ENCODE results near the gene UNCX.

Gene UNCX

GRCh38 chr7:1235501-1236131 is 2.9 kb downstream of the UNCX start:
- no peak for DNase-seq
- H3K79me2 ChIP-seq (ENCODE audit: low read length) = no peaks in the 10 kb centered on the region
- no peaks in the 10 kb centered on the region for H3K4me1 ChIP-seq (ENCODE audit: low read length)
- no peaks in the 10 kb centered on the region for H3K9me2 ChIP-seq (replicated peaks; ENCODE audit: insufficient read depth, low read length)
- no peaks in the 10 kb centered on the region for H3F3A ChIP-seq (ENCODE audit: insufficient read depth, low read length)
- no peak overlapping the region for H2AFZ ChIP-seq (ENCODE audit: low read length)
- no peak overlapping the region for H3K27ac ChIP-seq (ENCODE audit: low read length)
- H3K27me3 ChIP-seq (replicated peaks; ENCODE audit: insufficient read depth, low read length) = peaks cover 67% of the 10 kb centered on the region
- H3K9ac ChIP-seq (ENCODE audit: low read length) = no peak overlapping the region
- no peaks in the 10 kb centered on the region for H3K36me3 ChIP-seq (replicated peaks; ENCODE audit: insufficient read depth, low read length)
- no peaks in the 10 kb centered on the region for H3K9me3 ChIP-seq (replicated peaks; ENCODE audit: insufficient read depth, low read length)
- no peak for TF ChIP-seq EZH2 (optimal IDR thresholded peaks at IDR 0.05; ENCODE audit: low read depth, low read length)
- no peak for TF ChIP-seq EZH2phosphoT487 (IDR thresholded peaks at IDR 0.05; ENCODE audit: low read length)
- no peak for TF ChIP-seq CTCF (IDR thresholded peaks at IDR 0.05; ENCODE audit: low read length)
- H3K4me3 ChIP-seq (ENCODE audit: low read length) = no peak overlapping the region
- no peak overlapping the region for H3K4me2 ChIP-seq (ENCODE audit: low read depth, low read length)
- H4K20me1 ChIP-seq (ENCODE audit: insufficient read depth, low read length) = no peaks in the 10 kb centered on the region

GRCh38 chr7:1236132-1236661 is 3.5 kb downstream of the UNCX start:
- no peak overlapping the region for H3K4me3 ChIP-seq (ENCODE audit: low read length)
- DNase-seq = no peak
- H2AFZ ChIP-seq (ENCODE audit: low read length) = no peak overlapping the region
- H3K9me3 ChIP-seq (replicated peaks; ENCODE audit: insufficient read depth, low read length) = no peaks in the 10 kb centered on the region
- H3F3A ChIP-seq (ENCODE audit: insufficient read depth, low read length) = no peaks in the 10 kb centered on the region
- TF ChIP-seq EZH2phosphoT487 (IDR thresholded peaks at IDR 0.05; ENCODE audit: low read length) = no peak
- no peak for TF ChIP-seq EZH2 (optimal IDR thresholded peaks at IDR 0.05; ENCODE audit: low read depth, low read length)
- TF ChIP-seq CTCF (IDR thresholded peaks at IDR 0.05; ENCODE audit: low read length) = no peak
- peaks cover 66% of the 10 kb centered on the region for H3K27me3 ChIP-seq (replicated peaks; ENCODE audit: insufficient read depth, low read length)
- no peaks in the 10 kb centered on the region for H3K4me1 ChIP-seq (ENCODE audit: low read length)
- no peaks in the 10 kb centered on the region for H3K36me3 ChIP-seq (replicated peaks; ENCODE audit: insufficient read depth, low read length)
- no peak overlapping the region for H3K9ac ChIP-seq (ENCODE audit: low read length)
- no peaks in the 10 kb centered on the region for H4K20me1 ChIP-seq (ENCODE audit: insufficient read depth, low read length)
- no peak overlapping the region for H3K27ac ChIP-seq (ENCODE audit: low read length)
- no peaks in the 10 kb centered on the region for H3K9me2 ChIP-seq (replicated peaks; ENCODE audit: insufficient read depth, low read length)
- H3K79me2 ChIP-seq (ENCODE audit: low read length) = no peaks in the 10 kb centered on the region
- H3K4me2 ChIP-seq (ENCODE audit: low read depth, low read length) = no peak overlapping the region

- H3K4me1 ChIP-seq (ENCODE audit: low read length) = no peaks in the 10 kb centered on the region
- no peak overlapping the region for H3K4me2 ChIP-seq (ENCODE audit: low read depth, low read length)
- no peak overlapping the region for H2AFZ ChIP-seq (ENCODE audit: low read length)
- H4K20me1 ChIP-seq (ENCODE audit: insufficient read depth, low read length) = no peaks in the 10 kb centered on the region
- peaks cover 66% of the 10 kb centered on the region for H3K27me3 ChIP-seq (replicated peaks; ENCODE audit: insufficient read depth, low read length)
- no peak overlapping the region for H3K27ac ChIP-seq (ENCODE audit: low read length)
- no peaks in the 10 kb centered on the region for H3K36me3 ChIP-seq (replicated peaks; ENCODE audit: insufficient read depth, low read length)
- no peaks in the 10 kb centered on the region for H3K9me3 ChIP-seq (replicated peaks; ENCODE audit: insufficient read depth, low read length)
- H3F3A ChIP-seq (ENCODE audit: insufficient read depth, low read length) = no peaks in the 10 kb centered on the region
- H3K9me2 ChIP-seq (replicated peaks; ENCODE audit: insufficient read depth, low read length) = no peaks in the 10 kb centered on the region
- no peak overlapping the region for H3K4me3 ChIP-seq (ENCODE audit: low read length)
- H3K9ac ChIP-seq (ENCODE audit: low read length) = no peak overlapping the region
- no peak for DNase-seq
- H3K79me2 ChIP-seq (ENCODE audit: low read length) = no peaks in the 10 kb centered on the region
- TF ChIP-seq CTCF (IDR thresholded peaks at IDR 0.05; ENCODE audit: low read length) (no peak), EZH2 (optimal IDR thresholded peaks at IDR 0.05; ENCODE audit: low read depth, low read length) (no peak)
These were observed 4.4 kb downstream of the UNCX start for GRCh38 chr7:1236831-1237701.
